SK-N-SH treated with all-trans-retinoic acid at 6 μM for 48 hours (cell line): ENCODE measurements around the gene PDS5B.

Experiments used
- ARNTL ChIP-seq: fragments of 450-650 bp; formaldehyde crosslinking; IDR thresholded peaks from 2 replicates; pipeline ENCODE4 v1.5.0; 2020; ENCODE audit warnings: low read depth, mild to moderate bottlenecking, moderate library complexity, borderline replicate concordance
- BACH2 ChIP-seq: fragments of 250-450 bp; sonication (Bioruptor Pico); IDR thresholded peaks from 2 replicates; pipeline ENCODE4 v1.9.0; 2021; ENCODE audit warnings: mild to moderate bottlenecking, borderline replicate concordance
- ESRRG ChIP-seq: fragments of 250-450 bp; sonication (Bioruptor Pico); IDR thresholded peaks from 2 replicates; pipeline ENCODE4 v1.6.1; 2021; ENCODE audit warnings: mild to moderate bottlenecking
- GLIS3 ChIP-seq: fragments of 250-450 bp; sonication (Bioruptor Pico); IDR thresholded peaks from 2 replicates; pipeline ENCODE4 v1.5.0; 2020; ENCODE audit warnings: mild to moderate bottlenecking, moderate library complexity
- ISL1 ChIP-seq: fragments of 250-450 bp; sonication (Bioruptor Pico); IDR thresholded peaks from 2 replicates; pipeline ENCODE4 v2.1.2; 2022; ENCODE audit warnings: mild to moderate bottlenecking, moderate library complexity
- RARB ChIP-seq: fragments of 250-450 bp; sonication (Bioruptor Pico); IDR thresholded peaks from 2 replicates; pipeline ENCODE4 v1.8.0; 2021; ENCODE audit warnings: mild to moderate bottlenecking, moderate library complexity
- ZFP30 ChIP-seq: fragments of 450-650 bp; formaldehyde crosslinking; IDR thresholded peaks from 2 replicates; pipeline ENCODE4 v1.5.0; 2022; ENCODE audit warnings: mild to moderate bottlenecking, moderate library complexity
- ZNF8 ChIP-seq: fragments of 450-650 bp; formaldehyde crosslinking; IDR thresholded peaks from 2 replicates; pipeline ENCODE4 v1.5.0; 2020; ENCODE audit warnings: mild to moderate bottlenecking, moderate library complexity
- TF ChIP-seq, protein P1 (sequence below): fragments of 250-450 bp; sonication (Bioruptor Pico); IDR thresholded peaks from 2 replicates; pipeline ENCODE4 v1.8.0; 2020; ENCODE audit warnings: mild to moderate bottlenecking, moderate library complexity, borderline replicate concordance
- TF ChIP-seq, protein P2 (sequence below): fragments of 250-450 bp; sonication (Bioruptor Pico); IDR thresholded peaks from 2 replicates; pipeline ENCODE4 v1.8.0; 2021; ENCODE audit warnings: low read depth, mild to moderate bottlenecking, moderate library complexity, borderline replicate concordance

DNA sequence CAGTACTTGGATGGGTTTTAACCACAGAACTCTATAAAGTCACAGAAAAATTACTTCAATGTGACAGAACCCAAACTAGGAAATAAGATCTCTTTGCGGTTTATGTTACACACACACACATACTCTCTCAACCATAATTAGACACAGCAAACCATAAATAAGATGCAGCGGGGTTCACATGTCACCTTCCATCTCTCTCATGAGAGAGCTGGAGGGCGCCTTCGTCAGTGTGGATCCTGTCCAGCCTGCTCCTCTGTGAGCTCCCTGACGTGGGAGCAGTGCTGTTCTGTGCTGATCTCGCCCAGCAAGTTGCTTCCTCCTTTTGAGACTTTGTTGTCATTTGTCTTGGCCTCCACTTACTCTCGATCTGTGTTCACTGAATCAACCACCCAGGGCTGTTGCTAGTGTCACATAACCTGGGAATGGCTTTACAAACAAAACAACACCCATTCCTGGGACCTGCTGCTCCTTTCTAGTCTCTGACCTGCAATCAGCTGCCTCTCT, 225.1 kb downstream of the PDS5B start:
- TF ChIP-seq ARNTL (CRISPR knock-in tag) (no peak), RARB (no peak), BACH2 (no peak), ZFP30 (CRISPR knock-in tag) (no peak), GLIS3 (CRISPR knock-in tag) (no peak), ISL1 (CRISPR knock-in tag) (no peak), ESRRG (CRISPR knock-in tag) (no peak), ZNF8 (CRISPR knock-in tag) (no peak)
- TF ChIP-seq, protein P1, sequence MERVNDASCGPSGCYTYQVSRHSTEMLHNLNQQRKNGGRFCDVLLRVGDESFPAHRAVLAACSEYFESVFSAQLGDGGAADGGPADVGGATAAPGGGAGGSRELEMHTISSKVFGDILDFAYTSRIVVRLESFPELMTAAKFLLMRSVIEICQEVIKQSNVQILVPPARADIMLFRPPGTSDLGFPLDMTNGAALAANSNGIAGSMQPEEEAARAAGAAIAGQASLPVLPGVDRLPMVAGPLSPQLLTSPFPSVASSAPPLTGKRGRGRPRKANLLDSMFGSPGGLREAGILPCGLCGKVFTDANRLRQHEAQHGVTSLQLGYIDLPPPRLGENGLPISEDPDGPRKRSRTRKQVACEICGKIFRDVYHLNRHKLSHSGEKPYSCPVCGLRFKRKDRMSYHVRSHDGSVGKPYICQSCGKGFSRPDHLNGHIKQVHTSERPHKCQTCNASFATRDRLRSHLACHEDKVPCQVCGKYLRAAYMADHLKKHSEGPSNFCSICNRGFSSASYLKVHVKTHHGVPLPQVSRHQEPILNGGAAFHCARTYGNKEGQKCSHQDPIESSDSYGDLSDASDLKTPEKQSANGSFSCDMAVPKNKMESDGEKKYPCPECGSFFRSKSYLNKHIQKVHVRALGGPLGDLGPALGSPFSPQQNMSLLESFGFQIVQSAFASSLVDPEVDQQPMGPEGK = no peak
- TF ChIP-seq, protein P2, sequence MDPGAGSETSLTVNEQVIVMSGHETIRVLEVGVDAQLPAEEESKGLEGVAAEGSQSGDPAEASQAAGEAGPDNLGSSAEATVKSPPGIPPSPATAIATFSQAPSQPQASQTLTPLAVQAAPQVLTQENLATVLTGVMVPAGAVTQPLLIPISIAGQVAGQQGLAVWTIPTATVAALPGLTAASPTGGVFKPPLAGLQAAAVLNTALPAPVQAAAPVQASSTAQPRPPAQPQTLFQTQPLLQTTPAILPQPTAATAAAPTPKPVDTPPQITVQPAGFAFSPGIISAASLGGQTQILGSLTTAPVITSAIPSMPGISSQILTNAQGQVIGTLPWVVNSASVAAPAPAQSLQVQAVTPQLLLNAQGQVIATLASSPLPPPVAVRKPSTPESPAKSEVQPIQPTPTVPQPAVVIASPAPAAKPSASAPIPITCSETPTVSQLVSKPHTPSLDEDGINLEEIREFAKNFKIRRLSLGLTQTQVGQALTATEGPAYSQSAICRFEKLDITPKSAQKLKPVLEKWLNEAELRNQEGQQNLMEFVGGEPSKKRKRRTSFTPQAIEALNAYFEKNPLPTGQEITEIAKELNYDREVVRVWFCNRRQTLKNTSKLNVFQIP (CRISPR knock-in tag) = no peak
